HG03378 (cell line): ENCODE data around the gene STXBP2.

Source experiments
- ATAC-seq: cut with Tn5 transposase; IDR thresholded peaks from one replicate; pipeline ENCODE4 v1.9.1; 2021; ENCODE audit warnings: mild to moderate bottlenecking, moderate library complexity; ENCODE audit not compliant: unreplicated experiment

Gene STXBP2

DNA sequence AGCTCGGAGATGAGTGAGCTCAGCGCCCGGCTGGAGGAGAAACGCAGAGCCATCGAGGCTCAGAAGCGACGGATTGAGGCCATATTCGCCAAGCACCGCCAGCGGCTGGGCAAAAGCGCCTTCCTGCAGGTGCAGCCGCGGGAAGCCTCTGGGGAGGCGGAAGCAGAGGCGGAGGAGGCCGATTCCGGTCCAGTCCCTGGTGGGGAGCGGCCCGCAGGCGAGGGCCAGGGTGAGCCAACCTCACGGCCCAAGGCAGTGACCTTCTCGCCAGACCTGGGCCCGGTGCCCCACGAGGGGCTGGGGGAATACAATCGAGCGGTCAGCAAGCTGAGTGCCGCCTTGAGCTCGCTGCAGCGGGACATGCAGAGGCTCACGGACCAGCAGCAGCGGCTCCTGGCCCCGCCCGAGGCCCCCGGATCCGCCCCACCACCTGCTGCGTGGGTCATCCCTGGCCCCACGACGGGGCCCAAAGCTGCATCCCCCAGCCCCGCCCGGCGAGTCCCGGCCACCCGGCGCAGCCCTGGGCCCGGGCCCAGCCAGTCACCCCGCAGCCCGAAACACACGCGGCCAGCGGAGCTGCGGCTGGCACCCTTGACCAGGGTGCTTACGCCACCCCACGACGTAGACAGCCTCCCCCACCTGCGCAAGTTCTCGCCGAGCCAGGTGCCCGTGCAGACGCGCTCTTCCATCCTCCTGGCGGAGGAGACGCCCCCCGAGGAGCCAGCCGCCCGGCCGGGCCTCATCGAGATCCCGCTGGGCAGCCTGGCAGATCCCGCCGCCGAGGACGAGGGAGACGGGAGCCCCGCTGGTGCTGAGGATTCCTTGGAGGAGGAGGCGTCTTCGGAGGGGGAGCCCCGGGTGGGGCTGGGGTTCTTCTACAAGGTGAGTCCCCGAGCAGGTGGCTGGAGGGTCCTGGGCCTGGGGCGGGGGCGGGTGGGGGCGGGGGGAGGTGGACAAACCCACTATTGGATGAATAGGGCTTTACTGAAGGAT is 24.3 kb upstream of the STXBP2 start:
- ATAC-seq, result no peak

DNA sequence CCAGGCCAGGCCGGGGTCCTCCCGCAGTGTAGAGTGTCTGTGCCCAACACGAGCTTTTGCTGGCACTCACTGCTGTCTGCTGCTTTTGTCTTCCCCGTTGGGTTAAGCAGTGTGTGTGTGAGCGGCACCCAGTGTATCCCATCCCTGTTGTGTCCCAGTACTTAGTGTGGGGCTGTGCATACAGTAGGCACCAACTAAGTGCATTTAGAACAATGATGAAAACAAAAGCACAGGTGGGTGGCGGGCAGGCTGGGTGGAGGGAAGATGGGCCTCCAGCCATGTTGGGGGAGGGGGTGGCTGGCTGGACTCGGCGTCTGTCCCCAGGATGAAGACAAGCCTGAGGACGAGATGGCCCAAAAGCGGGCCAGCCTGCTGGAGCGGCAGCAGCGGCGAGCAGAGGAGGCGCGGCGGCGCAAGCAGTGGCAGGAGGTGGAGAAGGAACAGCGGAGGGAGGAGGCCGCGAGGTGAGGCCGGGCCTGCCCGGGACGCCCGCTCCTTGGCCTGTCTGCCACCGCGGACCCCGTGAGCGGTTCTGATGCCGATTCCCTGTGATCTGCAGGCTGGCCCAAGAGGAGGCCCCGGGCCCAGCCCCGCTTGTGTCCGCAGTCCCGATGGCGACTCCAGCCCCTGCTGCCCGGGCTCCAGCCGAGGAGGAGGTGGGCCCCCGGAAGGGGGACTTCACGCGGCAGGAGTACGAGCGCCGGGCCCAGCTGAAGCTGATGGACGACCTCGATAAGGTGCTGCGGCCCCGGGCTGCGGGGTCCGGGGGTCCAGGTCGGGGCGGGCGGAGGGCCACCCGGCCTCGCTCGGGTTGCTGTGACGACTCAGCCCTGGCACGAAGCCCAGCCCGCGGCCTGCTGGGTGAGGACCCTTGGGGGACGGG is 21.8 kb upstream of the STXBP2 start:
- ATAC-seq, result no peak

DNA sequence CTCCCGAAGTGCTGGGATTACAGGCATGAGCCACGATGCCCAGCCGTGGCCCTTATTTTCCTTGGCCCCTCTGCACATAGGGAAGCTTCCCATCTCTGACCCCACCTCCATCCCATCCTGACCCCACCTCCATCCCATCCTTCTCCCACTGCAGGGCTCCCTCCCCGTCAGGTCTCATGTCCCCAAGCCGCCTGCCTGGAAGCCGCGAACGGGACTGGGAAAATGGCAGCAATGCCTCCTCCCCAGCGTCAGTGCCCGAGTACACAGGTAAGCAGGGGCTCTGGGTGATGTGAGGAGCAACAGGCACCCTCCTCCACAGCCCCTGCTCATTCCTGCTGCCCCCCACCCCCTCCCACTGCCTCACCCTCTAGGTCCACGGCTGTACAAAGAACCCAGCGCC is 19.7 kb upstream of the STXBP2 start:
- ATAC-seq, result no peak

GRCh38 chr19:7617735-7618134 is 19.2 kb upstream of the STXBP2 start:
- no peak for ATAC-seq

DNA sequence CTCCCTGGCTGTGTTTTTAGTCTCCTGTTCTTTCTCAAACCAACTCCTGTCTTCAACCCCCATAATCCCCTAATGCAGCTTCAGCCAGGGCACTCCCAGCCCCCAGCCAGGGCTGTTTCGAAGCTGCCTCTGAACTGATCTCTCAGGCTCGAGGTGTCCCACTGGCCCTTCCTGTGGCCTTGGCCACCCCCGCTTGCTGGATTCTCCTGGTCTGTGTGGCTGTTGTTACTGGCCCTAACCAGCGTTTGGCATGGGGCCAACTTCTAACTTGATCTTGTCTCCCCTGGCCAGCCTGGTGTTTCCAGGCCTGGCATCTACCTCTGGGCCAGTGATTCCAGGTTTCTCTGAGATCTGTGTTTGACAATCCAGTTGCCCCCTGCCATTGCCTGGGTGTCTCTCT is 18.6 kb upstream of the STXBP2 start:
- ATAC-seq, result no peak

- no peak for ATAC-seq
Measured at GRCh38 chr19:7618771-7619510, 18.0 kb upstream of the STXBP2 start.

GRCh38 chr19:7619671-7620441 is 17.1 kb upstream of the STXBP2 start:
- ATAC-seq, result no peak

DNA sequence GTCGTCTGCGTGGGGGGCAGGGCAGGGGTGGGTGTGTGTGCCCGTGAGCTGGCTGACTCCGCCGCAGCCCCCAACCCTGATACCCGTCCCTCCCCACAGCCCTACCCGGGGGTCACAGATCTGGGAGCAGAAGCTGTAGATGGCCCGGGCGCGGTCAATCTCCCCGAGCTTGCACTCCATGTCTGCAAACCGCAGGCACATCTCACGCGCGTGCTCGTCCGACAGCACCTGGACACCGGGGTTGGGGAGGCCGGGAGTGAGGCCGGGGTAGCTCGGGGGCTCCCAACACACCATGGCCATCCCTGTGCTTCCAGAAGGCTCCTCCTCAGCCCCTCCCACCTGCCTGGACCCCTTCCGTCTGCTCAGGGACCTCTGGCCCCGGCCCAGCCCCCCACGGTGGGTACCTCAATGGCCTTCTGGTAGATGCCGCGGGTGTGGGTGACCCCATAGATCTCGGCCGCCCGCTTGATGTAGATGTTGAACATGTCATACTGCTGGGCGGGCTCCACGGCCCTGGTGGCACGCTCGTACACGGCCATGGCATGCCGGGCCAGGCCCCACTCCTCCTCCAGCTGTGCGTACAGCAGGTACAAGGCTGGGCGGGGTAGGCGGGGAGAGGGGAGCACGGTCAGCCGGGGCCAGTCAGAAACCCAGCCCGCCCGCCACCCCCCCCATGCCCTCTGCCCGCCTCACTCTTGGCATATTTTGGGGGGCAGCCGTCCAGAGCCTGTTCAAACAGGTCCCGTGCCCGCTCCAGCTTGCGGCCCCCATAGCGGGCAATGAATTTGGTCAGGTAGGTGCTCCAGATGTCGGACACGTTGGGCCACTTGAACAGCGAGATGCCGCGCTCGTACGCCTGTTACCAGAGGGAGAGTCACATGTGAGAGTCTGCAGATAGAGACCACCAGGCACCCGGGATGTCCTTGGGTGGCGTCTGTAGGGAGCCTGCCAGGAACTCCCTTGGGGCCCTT is 16.2 kb upstream of the STXBP2 start:
- no peak for ATAC-seq

- no peak for ATAC-seq
Measured at GRCh38 chr19:7622933-7623685, 13.8 kb upstream of the STXBP2 start.

- ATAC-seq, result no peak
Measured at GRCh38 chr19:7623725-7624603, 12.9 kb upstream of the STXBP2 start.

DNA sequence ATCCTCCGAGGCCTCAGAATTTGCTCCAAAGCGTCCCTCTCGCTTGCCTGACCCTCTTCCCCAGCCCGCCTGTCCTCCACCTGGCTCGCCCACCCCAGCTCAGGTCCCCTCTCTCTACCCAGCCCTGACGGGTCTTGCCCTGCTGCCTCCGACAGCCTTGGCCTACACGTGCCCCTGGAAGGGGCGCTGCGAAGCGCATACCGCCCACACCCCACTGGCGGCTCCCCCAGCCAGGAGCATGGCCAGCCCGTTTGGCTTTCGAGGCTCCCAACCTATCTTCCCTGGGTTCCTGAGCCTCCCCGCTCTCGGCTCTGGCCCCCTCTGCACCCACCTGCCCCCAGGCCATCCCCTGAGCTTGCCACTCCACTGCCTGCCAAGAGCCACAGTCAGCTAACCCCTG is 12.1 kb upstream of the STXBP2 start:
- no peak for ATAC-seq

GRCh38 chr19:7625763-7626372 is 11.0 kb upstream of the STXBP2 start:
- ATAC-seq, result no peak

- ATAC-seq, result no peak
Measured at GRCh38 chr19:7627166-7627565, 9.7 kb upstream of the STXBP2 start.

DNA sequence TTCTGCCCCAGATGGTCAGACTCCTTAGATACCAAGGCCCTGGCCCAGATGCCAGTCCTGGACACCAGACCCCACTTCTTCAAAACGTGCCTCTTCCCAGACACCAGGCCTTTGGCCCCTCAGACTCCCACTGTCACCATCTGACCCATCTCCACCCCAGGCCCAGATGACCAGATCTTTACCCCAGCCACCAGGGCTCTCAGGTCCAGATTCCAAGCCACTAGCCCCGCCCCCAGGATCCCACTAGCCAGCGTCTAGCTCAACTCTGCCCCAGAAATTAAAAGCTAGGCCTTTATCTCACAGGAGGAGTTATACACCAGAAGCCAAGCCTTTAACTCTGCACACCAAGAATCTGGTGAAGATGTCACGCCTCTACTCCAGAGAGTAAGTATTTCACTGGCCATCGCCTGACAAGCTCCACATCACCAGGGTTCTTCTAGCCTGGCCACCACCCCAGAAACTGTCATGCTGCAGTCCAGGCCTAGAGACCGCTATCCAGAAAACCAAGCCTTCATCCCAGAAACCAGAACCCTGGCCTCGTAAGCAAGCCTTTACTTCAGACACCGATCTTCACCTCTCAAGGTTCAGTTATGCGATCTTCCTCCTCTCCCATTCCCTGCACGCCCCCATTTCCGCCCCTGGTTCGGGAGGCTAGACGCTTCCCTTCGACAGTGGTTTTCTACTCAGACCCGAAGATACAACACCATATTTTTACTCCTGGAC is 8.2 kb upstream of the STXBP2 start:
- ATAC-seq, result no peak

GRCh38 chr19:7629347-7630054 is 7.4 kb upstream of the STXBP2 start, which contains the start of the genes PET100 and XAB2:
Gene PET100, plus strand, starts transcription at chr19:7629793. Its CDS starts 41 bp downstream, at chr19:7629834.
Gene XAB2, minus strand, starts transcription at chr19:7629545. Its CDS starts 18 bp downstream, at chr19:7629527.
- ATAC-seq, result peak; percentile 73
